ENCODE data around the gene TNK2.

TNK2 gene

GRCh38 chr3:195907934-195908693, at the start of gene TNK2 (continued):
- TF ChIP-seq ZNF692 (tag by site-specific recombination; IDR thresholded peaks at IDR 0.05) (peak; percentile 74), ZNF76 (tag by site-specific recombination; IDR thresholded peaks at IDR 0.05; ENCODE audit: borderline replicate concordance, low read depth) (peak; percentile 34), INSM2 (tag by site-specific recombination; IDR thresholded peaks at IDR 0.05) (peak; percentile 77), ELK4 (IDR thresholded peaks at IDR 0.05; ENCODE audit: borderline replicate concordance, low read depth, low read length) (no peak), ZNF211 (tag by site-specific recombination; IDR thresholded peaks at IDR 0.05; ENCODE audit: low read depth) (no peak), ZNF37A (tag by site-specific recombination; IDR thresholded peaks at IDR 0.05) (no peak), SCRT2 (tag by site-specific recombination; IDR thresholded peaks at IDR 0.05) (peak; percentile 3; the same call in 1 of the 2 replicates), ZNF433 (tag by site-specific recombination; IDR thresholded peaks at IDR 0.05; ENCODE audit: low read depth) (no peak), GLI2 (tag by site-specific recombination; IDR thresholded peaks at IDR 0.05; ENCODE audit: borderline replicate concordance, low read depth) (peak; percentile 77; the same call in 1 of the 2 replicates), ZNF645 (tag by site-specific recombination; IDR thresholded peaks at IDR 0.05) (peak; percentile 80; the same call in 1 of the 2 replicates), ZNF146 (tag by site-specific recombination; IDR thresholded peaks at IDR 0.05) (0 out of 2 replicates have a peak, but pooled peaks have one; percentile 6), ZNF596 (tag by site-specific recombination; IDR thresholded peaks at IDR 0.05) (no peak), GLIS1 (tag by site-specific recombination; IDR thresholded peaks at IDR 0.05) (peak; percentile 39; the same call in 1 of the 2 replicates), ZNF558 (tag by site-specific recombination; IDR thresholded peaks at IDR 0.05) (peak; percentile 75; the same call in 1 of the 2 replicates), ZNF23 (tag by site-specific recombination; IDR thresholded peaks at IDR 0.05; ENCODE audit: borderline replicate concordance) (no peak), PRDM6 (tag by site-specific recombination; IDR thresholded peaks at IDR 0.05) (0 out of 2 replicates have a peak, but pooled peaks have one; percentile 22), TRIM28 (IDR thresholded peaks at IDR 0.05; ENCODE audit: borderline replicate concordance, low read length) (no peak), ZBTB17 (tag by site-specific recombination; IDR thresholded peaks at IDR 0.05) (peak; percentile 95), ZBTB21 (tag by site-specific recombination; IDR thresholded peaks at IDR 0.05) (peak; percentile 72), ZBTB26 (tag by site-specific recombination; optimal IDR thresholded peaks at IDR 0.05) (peak; percentile 37), ZNF639 (tag by site-specific recombination; IDR thresholded peaks at IDR 0.05) (peak; percentile 75), KLF10 (tag by site-specific recombination; IDR thresholded peaks at IDR 0.05) (peak; percentile 44; the same call in 1 of the 2 replicates), KLF16 (tag by site-specific recombination; IDR thresholded peaks at IDR 0.05) (peak; percentile 32), KLF9 (tag by site-specific recombination; IDR thresholded peaks at IDR 0.05; ENCODE audit: low read depth) (peak; percentile 71), ZNF335 (tag by site-specific recombination; conservative IDR thresholded peaks at IDR 0.05) (peak; percentile 82), ZNF654 (tag by site-specific recombination; IDR thresholded peaks at IDR 0.05; ENCODE audit: low read depth) (no peak), ZNF2 (tag by site-specific recombination; IDR thresholded peaks at IDR 0.05) (peak; percentile 41; the same call in 1 of the 2 replicates), SCRT1 (tag by site-specific recombination; IDR thresholded peaks at IDR 0.05; ENCODE audit: borderline replicate concordance) (no peak)

Measured in HEK293 (cell line).